ENCODE results near the gene PPARA.

The PPARA gene

GRCh38 chr22:46113910-46114517 is 36.3 kb upstream of the PPARA start:
- DNase-seq (ENCODE audit: low spot score) = no peak

GRCh38 chr22:46114518-46115387 is 35.6 kb upstream of the PPARA start:
- no peak for DNase-seq (ENCODE audit: low spot score)

GRCh38 chr22:46115388-46115678 is 35.0 kb upstream of the PPARA start:
- no peak for DNase-seq (ENCODE audit: low spot score)

- no peak for DNase-seq (ENCODE audit: low spot score)
These were observed 34.4 kb upstream of the PPARA start for GRCh38 chr22:46115755-46116490.

- peak; percentile 86 for DNase-seq (ENCODE audit: low spot score)
These were observed 33.8 kb upstream of the PPARA start for GRCh38 chr22:46116491-46116958.

GRCh38 chr22:46117206-46118199 is 32.8 kb upstream of the PPARA start:
- DNase-seq (ENCODE audit: low spot score) = peak; percentile 28

GRCh38 chr22:46119093-46119728 is 31.1 kb upstream of the PPARA start:
- no peak for DNase-seq (ENCODE audit: low spot score)

GRCh38 chr22:46119729-46120419 is 30.5 kb upstream of the PPARA start:
- DNase-seq (ENCODE audit: low spot score) = no peak

- no peak for DNase-seq (ENCODE audit: low spot score)
These were observed 29.9 kb upstream of the PPARA start for GRCh38 chr22:46120420-46120737.

- DNase-seq (ENCODE audit: low spot score) = no peak
These were observed 29.2 kb upstream of the PPARA start for GRCh38 chr22:46121079-46121478.

- no peak for DNase-seq (ENCODE audit: low spot score)
These were observed 28.6 kb upstream of the PPARA start for GRCh38 chr22:46121523-46122287.

GRCh38 chr22:46122511-46122971 is 27.8 kb upstream of the PPARA start:
- peak; percentile 63 for DNase-seq (ENCODE audit: low spot score)

GRCh38 chr22:46122980-46123693 is 27.2 kb upstream of the PPARA start:
- no peak for DNase-seq (ENCODE audit: low spot score)

- no peak for DNase-seq (ENCODE audit: low spot score)
These were observed 26.5 kb upstream of the PPARA start for GRCh38 chr22:46123694-46124382.

- DNase-seq (ENCODE audit: low spot score) = no peak
These were observed 25.8 kb upstream of the PPARA start for GRCh38 chr22:46124383-46125144.

- no peak for DNase-seq (ENCODE audit: low spot score)
These were observed 25.0 kb upstream of the PPARA start for GRCh38 chr22:46125311-46125710.

GRCh38 chr22:46125816-46126765 is 24.2 kb upstream of the PPARA start:
- DNase-seq (ENCODE audit: low spot score) = no peak

Data from NAMALWA (cell line).